ENCODE data around the gene ADAMTS16. TPM values are rescaled to one million over a fixed set of nuclear protein-coding genes. Genes with fewer than 3 reads are reported as not detected.

Gene ADAMTS16
- total and polyA plus RNA-seq, 9 donors, result 7.4 to 32.7 (median 13.6) TPM

DNA sequence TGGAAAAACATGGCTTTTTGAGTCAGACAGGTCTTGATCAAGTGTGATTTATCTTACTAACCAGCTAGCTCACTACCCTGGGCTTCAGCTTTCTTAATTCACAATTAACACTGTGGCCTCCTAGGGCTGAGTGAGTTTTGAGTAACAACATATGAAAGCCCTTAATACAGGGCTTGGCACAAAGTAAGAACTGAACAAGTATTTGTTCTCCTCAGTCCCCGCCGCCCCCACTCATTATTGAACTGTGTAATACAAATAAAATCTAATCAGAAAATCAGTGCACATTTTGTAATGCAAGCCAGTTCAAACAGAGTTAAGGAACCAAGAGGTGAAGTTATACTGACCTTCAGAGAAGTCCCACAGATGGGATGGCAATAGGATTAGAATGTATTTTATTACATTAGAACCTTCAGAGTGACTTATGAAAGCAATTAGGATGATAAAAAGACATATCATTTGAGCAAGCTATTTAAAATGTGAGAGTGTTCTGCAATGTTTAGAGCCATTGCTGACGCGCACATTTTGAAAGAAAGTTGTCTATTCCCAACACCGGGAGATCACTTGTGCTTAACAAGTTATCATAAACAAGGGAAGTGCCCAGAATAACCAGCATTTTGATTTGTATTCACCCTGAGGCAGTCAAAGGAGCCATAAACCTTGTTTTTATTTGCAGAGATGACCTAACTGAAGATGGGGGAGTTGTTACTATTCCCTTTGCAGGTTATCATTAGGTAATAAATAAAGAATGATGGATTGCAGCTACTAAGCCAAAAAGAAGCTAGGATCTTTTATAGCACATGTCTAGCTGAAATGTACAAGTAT lies 19.4 kb downstream of the ADAMTS16 start:
- TF ChIP-seq, protein P1, sequence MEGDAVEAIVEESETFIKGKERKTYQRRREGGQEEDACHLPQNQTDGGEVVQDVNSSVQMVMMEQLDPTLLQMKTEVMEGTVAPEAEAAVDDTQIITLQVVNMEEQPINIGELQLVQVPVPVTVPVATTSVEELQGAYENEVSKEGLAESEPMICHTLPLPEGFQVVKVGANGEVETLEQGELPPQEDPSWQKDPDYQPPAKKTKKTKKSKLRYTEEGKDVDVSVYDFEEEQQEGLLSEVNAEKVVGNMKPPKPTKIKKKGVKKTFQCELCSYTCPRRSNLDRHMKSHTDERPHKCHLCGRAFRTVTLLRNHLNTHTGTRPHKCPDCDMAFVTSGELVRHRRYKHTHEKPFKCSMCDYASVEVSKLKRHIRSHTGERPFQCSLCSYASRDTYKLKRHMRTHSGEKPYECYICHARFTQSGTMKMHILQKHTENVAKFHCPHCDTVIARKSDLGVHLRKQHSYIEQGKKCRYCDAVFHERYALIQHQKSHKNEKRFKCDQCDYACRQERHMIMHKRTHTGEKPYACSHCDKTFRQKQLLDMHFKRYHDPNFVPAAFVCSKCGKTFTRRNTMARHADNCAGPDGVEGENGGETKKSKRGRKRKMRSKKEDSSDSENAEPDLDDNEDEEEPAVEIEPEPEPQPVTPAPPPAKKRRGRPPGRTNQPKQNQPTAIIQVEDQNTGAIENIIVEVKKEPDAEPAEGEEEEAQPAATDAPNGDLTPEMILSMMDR (IDR thresholded peaks at IDR 0.05), result no peak
- TF ChIP-seq EP300 (IDR thresholded peaks at IDR 0.05) (no peak), POLR2A (IDR thresholded peaks at IDR 0.05) (no peak)
- whole genome bisulfite sequencing, 3 donors, result 41 to 54% (median 53%) methylated on average over 5 of the region's 5 CpGs
- Histone ChIP-seq H3K4me1 (ENCODE audit: insufficient read depth) (peaks cover 8% of the 10 kb centered on the region), H3K27ac (no peak overlapping the region), H3K36me3 (no peaks in the 10 kb centered on the region), H3K4me3 (no peak overlapping the region), H3K9me3 (no peaks in the 10 kb centered on the region), H3K27me3 (no peaks in the 10 kb centered on the region)
- no peak for DNase-seq
- intact Hi-C loops (cut with DNase I), result no loop called here

DNA sequence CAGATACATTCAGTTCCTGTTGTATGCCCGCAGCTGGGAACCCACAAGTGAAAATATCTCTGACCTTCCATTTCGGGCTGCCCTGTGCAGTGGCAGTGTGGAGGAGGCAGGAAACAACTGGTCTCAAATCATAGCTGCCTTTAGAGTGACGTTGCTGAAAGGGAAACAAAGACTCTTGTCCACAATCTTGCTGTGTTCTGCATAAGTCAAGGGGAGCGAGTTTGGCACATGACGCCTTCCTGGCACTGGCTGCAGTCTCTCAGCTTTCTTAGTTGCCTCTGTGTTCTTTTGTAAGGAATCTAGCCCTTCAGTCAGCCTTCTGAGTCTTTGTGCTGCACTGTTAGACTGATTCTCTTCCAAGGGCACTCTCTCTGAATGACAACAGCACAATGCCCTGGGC lies 24.0 kb downstream of the ADAMTS16 start:
- H3K9me3 ChIP-seq, result no peaks in the 10 kb centered on the region
- no peaks in the 10 kb centered on the region for H3K36me3 ChIP-seq
- intact Hi-C loops (cut with DNase I), result no loop called here
- TF ChIP-seq POLR2A (IDR thresholded peaks at IDR 0.05) (no peak), EP300 (IDR thresholded peaks at IDR 0.05) (no peak)
- TF ChIP-seq, protein P1 (IDR thresholded peaks at IDR 0.05), result no peak
- no peak overlapping the region for H3K27ac ChIP-seq
- peak in 1 of 5 donors; percentile 57 for DNase-seq
- H3K4me1 ChIP-seq (ENCODE audit: insufficient read depth), result peaks cover 7% of the 10 kb centered on the region
- 53 to 81% (median 62%) methylated on average over 5 of the region's 5 CpGs for WGBS, 3 donors
- no peaks in the 10 kb centered on the region for H3K27me3 ChIP-seq
- H3K4me3 ChIP-seq, result no peak overlapping the region

DNA sequence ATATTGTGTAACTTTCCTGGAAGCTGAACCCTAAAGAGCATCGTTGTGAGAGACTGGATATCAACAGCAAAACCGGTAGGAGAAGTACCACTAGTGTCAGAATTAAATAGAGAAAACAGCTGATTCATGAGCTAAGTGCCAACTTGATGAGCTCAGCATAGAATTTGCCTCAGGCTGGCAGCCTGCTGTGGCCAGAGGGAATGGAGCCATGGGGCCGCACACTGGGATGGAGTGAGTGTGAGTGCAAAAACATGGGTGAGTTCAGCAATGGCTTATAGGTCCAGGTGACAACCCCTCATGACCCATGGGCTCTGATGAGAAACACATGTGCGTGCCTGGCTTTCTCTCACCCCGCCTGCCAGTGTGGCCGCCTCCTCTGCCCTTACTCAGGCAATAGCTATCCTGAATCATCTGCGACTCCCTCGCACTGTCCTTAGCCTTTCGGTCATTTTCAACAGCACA lies 25.4 kb downstream of the ADAMTS16 start:
- no peak for TF ChIP-seq POLR2A (IDR thresholded peaks at IDR 0.05)
- TF ChIP-seq, protein P1 (IDR thresholded peaks at IDR 0.05), result no peak
- no peak for TF ChIP-seq EP300 (IDR thresholded peaks at IDR 0.05)
- peaks cover 7% of the 10 kb centered on the region for H3K4me1 ChIP-seq (ENCODE audit: insufficient read depth)
- 79 to 82% (median 81%) methylated on average over 9 of the region's 9 CpGs for WGBS, 3 donors
- H3K27ac ChIP-seq, result peak overlapping the region in 1 of 2 donors; percentile 30
- H3K36me3 ChIP-seq, result no peaks in the 10 kb centered on the region
- no peaks in the 10 kb centered on the region for H3K27me3 ChIP-seq
- no peak overlapping the region for H3K4me3 ChIP-seq
- intact Hi-C loops (cut with DNase I), result no loop called here
- DNase-seq, result no peak
- no peaks in the 10 kb centered on the region for H3K9me3 ChIP-seq

DNA sequence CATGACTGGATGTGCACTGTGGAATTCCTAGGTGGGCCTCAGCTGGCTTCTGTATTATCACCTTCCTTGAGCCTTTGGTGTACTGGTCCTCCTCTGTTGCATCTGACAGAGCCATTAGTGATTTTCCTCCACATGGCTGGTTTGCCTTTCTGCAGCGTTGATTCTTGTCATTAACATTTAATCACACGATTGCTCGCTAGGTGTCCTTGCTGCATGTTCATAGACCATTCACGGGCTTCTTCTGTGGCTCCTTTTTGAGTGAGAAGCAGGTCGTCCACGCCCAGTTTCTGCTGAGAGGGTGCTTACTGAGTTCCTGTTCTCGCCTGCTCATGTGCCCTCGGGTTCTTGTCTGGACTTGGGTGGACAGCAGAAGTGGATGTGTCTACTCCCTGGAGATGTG lies 29.3 kb downstream of the ADAMTS16 start:
- Histone ChIP-seq H3K4me1 (ENCODE audit: insufficient read depth) (peaks cover 4% of the 10 kb centered on the region), H3K27me3 (no peaks in the 10 kb centered on the region), H3K27ac (no peak overlapping the region), H3K36me3 (no peaks in the 10 kb centered on the region), H3K4me3 (no peak overlapping the region), H3K9me3 (no peaks in the 10 kb centered on the region)
- TF ChIP-seq EP300 (IDR thresholded peaks at IDR 0.05) (no peak), POLR2A (IDR thresholded peaks at IDR 0.05) (no peak)
- TF ChIP-seq, protein P1 (IDR thresholded peaks at IDR 0.05), result no peak
- intact Hi-C loops (cut with DNase I), result no loop called here
- no peak for DNase-seq
- 92 to 97% (median 94%) methylated on average over 8 of the region's 8 CpGs for WGBS, 3 donors

All from ovary (tissue), 9 donors.